GM12891 (cell line): Measurements from ENCODE around the gene FCGR2B.

Experiments
- POLR2A ChIP-seq: IDR thresholded peaks from 2 replicates; pipeline ENCODE4 v1.6.1; 2011; ENCODE audit warnings: low read depth, low read length, control low read depth
- POLR2AphosphoS5 ChIP-seq: IDR thresholded peaks from 2 replicates; pipeline ENCODE4 v1.6.1; 2011; ENCODE audit warnings: low read depth, low read length, control low read depth
- TAF1 ChIP-seq: IDR thresholded peaks from 2 replicates; pipeline ENCODE4 v1.6.1; 2011; ENCODE audit warnings: low read depth, low read length, control low read depth

DNA sequence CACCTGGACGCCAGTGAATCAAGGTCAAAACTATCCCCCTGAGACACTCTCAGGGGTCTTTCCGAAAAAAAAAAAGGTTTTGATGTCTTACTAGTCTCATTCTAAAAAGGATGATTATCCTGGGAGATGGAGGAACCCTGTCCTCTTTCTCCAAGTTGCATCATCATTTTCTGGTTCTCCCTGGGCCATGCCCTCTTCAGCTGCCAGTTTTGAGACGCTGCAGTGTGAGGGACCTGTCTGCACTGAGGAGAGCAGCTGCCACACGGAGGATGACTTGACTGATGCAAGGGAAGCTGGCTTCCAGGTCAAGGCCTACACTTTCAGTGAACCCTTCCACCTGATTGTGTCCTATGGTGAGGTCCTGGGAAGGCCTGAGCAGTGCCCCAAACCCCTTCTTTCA is 47.6 kb downstream of the FCGR2B start:
- TF ChIP-seq POLR2AphosphoS5 (no peak), TAF1 (no peak), POLR2A (no peak)
